Stimulated activated CD4-positive, alpha-beta T cell treated with anti-CD3 and anti-CD28 coated beads, Interleukin-12 subunit alpha, Interleukin-12 subunit beta, amount 100 ng/mL, for 24 hours (primary cell): ENCODE data around the gene MAPK14.
"Not testable (repeated sequence)": the region's sequence is repeated elsewhere in the genome, so short reads cannot be mapped to it uniquely, and the experiment has no call there.

Experiments used
- DNase-seq, 2 experiments: peaks; one replicate each; pipeline ENCODE4 v3.0.0-alpha.2; 2020; ENCODE audit warnings: low read depth in 2 of 2

MAPK14 gene

DNA sequence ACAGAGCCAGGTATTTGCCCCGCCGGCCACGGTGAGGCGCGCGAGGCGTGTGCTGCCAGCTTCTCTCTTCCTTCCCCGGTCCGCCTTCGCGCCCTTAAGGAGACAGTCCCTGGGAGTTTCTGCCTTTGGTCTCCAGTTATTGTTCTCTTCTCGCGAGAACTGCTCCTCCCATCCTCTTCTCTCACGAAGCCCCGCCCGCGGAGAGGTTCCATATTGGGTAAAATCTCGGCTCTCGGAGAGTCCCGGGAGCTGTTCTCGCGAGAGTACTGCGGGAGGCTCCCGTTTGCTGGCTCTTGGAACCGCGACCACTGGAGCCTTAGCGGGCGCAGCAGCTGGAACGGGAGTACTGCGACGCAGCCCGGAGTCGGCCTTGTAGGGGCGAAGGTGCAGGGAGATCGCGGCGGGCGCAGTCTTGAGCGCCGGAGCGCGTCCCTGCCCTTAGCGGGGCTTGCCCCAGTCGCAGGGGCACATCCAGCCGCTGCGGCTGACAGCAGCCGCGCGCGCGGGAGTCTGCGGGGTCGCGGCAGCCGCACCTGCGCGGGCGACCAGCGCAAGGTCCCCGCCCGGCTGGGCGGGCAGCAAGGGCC, at the start of gene MAPK14:
Gene MAPK14 (plus strand): TSS at position 308 of the 587 bp plus-strand sequence. CDS start 350 bp downstream, outside the sequence.
- peak; percentile 97 to 98 for DNase-seq

DNA sequence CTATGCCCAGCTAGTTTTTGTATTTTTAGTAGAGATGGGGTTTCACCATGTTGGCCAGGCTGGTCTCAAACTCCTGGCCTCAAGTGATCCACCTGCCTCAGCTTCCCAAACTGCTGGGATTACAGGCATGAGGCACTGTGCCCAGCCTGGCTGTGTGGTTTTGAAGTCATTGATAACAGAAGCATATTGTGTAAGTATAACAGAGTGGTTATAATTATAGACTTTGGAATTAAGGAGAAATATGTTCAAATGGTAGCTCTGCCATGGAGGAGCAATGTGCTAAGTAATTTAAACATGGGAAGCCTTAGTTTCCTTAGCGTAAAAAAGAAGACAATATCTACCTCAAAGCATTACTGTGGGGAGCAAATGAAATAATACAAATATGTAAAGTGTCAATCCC, 47.5 kb upstream of the MAPK14 start:
- not testable (repeated sequence) for DNase-seq

DNA sequence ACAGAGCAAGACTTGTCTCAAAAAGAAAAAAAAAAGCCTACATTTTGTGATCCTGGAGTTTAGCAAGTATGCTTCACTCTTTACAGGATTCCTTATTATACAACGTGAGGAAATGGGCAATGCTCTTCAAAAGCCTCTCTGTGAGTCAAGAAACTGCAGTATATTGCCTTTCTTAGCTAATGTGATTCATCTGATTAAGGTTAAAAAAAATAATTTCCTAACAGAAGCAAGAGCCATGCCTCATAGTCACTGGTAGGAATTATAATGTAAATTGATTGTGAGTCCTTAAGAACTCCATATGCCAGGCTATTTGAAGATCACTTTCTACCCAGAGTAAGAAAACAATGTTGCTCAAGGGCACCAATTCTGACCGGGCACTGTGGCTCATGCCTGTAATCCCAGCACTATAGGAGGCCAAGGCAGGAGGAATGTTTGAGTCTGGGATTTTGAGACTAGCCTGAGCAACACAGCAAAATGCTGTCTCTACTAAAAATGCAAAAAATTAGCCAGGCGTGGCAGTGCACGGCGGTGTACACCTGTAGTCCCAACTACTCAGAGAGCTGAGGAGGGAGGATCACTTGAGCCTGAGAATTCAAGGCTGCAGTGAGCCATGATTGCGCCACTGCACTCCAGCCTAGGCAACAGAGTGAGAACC, 46.5 kb upstream of the MAPK14 start:
- DNase-seq, result no peak

DNA sequence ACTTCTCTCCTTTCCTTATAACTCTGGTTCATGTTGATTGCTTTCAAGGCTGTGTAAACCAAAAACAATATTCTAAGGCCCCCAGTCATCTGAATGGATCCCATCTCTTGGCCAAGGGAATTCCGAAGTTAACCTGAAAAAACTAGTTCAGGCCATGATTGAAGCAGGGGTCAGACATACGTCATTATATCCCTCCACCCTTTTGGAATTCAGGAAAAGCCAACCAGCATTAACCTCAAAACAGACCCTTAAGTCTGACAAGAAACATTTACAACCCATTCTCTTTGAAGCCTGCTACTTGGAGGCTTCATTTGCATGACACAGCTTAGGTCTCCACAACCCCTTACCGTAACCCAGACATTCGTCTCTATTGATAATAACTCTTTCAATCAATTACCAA, 42.9 kb upstream of the MAPK14 start:
- DNase-seq, result no peak

DNA sequence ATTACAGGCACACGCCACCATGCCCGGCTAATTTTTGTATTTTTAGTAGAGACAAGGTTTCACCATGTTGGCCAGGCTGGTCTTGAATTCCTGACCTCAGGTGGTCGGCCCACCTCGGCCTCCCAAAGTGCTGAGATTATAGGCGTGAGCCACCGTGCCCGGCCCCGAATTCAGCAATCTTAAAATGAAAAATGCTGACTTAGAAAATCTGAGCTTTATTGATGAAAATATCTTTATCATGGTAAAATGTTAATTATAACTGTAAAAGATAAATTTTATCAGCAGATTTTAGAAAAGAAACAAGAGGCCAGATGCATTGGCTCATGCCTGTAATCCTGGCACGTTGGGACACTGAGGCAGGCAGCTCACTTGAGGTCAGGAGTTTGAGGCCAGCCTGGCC, 39.6 kb upstream of the MAPK14 start:
- not testable (repeated sequence) for DNase-seq

DNA sequence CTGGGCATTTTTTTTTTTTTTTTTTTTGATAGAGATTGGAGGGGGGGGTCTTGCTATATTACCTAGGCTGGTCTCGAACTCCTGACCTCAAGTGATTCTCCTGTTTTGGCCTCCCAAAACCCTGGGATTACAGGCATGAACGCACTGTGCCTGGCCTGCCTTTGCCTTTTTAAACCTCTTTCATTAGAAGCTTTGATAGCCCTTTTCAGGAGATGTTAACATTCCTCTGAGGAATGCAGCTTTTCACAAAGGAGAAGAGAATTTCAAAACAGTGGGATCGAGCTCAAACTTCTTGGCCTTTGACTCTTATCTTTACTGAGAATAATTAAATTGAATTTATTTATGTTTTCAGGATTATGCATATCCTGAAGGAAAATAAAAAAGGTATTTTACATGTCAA, 34.5 kb upstream of the MAPK14 start:
- DNase-seq, result no peak

DNA sequence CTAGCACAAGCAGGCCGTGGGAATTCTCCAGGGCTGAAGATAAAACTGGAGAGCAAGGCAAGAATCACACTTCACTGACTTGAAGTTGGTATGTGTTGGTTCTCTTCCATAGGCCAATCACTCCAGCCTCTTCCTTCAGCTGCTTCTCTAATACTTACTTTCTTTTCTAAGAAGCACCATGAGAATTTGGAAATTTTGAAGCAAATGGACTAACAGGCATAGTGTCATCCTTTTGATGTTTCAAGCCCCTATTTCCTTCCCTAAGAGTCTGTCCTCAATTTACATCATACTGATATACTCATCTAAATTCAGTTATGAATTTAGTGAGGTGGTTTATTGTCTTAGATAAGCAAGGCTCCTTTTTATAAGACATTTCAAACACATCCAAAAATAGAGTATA, 27.2 kb upstream of the MAPK14 start:
- DNase-seq, result no peak

DNA sequence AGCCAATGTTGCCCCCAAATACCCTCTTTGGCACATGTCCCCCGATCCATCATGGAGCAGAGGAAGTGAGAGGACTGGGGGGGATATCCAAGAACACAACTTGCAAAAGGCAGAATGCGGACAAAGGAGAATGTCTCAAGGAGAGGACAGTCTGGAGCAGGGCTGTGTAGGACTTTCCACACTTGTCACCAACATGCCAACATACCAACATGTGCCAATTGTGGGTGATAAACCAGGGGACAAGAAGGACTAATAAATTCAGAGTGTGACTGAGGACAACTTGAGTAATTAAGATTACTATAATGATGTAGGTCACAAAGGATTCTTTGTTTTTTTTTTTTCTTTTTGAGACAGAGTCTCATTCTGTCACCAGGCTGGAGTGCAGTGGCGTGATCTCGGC, 11.9 kb upstream of the MAPK14 start:
- no peak for DNase-seq

DNA sequence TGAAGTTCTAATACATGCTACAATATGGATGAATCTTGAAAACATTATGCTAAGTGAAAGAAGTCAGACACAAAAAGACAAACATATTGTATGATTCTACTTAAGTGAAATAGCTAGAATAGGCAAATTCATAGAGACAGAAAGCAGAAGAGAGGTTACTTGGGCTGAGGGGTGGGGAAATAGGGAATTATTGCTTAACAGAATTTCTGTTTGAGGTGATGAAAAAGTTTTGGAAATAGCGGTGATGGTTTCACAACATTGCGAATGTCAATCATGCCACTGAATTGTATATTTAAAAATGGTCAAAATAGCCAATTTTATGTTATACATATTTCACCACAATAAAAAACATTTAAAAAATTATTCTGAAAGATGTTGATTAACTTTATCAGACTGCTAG, 9.3 kb upstream of the MAPK14 start:
- DNase-seq, result no peak

DNA sequence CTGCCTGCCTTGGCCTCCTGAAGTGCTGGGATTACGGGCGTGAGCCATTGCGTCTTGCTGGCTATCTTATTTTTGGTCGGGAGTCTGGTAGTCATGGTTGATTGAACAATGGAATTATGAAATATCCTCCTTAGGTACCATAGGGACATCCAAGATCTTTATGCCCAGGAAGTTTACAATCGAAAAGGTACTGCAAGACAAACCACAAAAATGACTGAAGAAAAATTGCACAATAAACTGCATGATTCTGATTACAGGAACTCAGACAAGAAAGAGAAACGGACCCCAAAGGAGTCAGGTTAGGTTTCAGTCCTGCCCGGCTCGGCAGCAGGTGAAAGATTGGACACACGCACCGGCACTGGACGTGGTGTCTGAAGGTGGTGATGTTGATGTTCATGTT, 8.4 kb upstream of the MAPK14 start:
- DNase-seq, result no peak

DNA sequence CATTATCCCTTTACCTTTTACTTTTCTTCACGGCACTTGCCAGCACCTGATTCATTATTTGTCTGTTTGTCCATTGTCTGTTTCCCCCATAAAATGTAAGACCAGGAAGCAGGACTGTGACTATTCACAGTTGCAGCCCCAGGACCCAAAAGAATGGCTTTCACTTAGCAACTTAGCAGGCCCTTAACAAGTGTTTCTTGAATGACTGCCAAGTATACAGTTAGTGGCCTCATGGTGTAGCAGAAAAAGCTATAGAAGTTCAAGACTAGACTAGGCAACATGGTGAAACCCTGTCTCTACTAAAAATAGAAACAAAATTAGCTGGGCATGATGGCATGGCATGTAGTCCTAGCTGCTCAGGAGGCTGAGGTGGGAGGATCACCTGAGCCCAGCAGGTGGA, 7.5 kb upstream of the MAPK14 start:
- no peak for DNase-seq

DNA sequence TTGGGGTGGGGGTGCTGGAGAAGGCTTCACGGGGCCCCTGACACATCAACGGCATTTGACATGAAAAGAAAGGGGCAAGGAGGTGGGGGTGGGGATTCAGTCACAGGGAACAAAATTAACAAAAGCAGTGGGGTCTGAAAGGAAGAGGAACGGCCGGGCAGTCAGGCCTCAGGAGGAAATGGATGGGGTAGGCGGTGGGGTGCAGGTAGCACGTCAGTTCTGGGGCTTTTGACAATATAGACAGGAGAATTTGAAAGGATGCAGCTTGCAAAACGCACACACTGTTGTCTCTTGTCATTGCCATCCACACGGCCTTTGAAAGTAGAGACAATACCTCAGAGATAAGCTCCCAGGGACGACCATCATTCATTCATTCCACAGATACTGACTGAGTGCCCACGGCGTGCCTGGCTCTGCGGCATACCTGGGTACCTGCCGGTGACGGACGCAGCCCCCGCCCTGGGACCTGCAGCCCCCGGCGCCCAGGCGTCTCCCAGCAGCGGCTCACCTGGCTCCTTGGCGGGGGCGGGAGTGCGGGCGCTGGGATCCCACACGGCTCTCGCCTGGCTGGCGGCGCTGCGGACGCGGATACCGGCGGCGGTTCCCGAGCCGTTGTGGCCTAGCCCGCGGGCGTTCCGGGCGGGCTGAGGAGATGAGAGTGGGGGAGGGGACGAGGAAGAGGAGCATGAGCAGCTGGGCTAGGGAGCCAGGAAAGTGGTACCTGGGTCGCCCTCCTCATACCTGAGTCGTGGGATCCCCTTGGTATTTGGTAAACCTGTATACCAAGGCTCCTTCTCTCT, 3.4 kb upstream of the MAPK14 start, which contains the start of gene SLC26A8:
Gene SLC26A8 (minus strand): TSS at position 646 of the 800 bp plus-strand sequence. CDS start 4,934 bp downstream, outside the sequence.
- no peak for DNase-seq

DNA sequence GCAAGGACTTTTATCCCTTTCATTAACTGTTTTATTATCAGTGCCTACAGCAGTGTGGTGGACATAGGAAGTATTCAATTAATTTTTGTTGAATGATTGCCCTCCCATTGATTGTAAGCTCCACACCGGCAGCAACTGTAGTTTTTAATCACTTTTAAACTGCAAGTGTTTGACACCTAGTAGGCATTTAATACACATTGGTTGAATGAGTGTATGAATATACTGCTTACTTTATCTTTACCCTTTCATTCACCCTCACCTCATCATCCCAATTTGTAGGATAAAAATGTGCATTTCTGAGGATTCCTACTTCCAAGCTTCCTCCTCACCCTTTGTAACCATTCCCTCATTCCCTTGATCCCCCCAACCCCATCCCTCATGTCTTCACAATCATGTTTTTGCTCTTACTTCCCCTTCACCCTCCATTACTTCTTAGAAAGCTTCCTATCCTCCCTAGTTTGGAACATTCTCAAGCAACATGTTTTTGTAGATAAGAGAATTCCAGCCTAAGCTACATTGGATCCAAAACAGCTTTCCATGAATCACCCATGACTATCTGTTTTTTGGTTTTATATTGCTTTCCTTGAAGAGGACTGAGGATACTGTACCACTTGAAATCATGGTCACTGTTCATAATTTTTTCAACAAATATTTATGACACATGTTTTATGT, 2.2 kb upstream of the MAPK14 start:
- DNase-seq, result no peak

DNA sequence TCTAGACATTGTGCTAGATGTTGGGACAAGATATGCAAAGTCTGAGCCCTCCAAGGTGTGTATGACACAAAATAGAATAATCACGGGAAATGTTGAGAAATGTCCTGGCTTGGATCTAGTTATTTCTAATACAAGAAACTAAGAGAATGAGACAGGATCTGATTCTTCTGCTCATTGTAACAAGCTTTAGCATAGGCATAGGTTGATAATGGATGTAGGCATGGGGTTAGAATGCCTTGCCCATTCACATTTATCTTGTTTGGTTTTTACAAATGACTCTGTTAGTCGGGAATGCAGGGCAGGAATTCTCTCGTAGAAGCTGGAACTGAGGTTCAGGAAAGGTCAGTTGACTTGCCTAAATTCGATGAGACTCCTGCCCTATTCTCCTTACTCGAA, 1.7 kb upstream of the MAPK14 start:
- DNase-seq, result no peak

DNA sequence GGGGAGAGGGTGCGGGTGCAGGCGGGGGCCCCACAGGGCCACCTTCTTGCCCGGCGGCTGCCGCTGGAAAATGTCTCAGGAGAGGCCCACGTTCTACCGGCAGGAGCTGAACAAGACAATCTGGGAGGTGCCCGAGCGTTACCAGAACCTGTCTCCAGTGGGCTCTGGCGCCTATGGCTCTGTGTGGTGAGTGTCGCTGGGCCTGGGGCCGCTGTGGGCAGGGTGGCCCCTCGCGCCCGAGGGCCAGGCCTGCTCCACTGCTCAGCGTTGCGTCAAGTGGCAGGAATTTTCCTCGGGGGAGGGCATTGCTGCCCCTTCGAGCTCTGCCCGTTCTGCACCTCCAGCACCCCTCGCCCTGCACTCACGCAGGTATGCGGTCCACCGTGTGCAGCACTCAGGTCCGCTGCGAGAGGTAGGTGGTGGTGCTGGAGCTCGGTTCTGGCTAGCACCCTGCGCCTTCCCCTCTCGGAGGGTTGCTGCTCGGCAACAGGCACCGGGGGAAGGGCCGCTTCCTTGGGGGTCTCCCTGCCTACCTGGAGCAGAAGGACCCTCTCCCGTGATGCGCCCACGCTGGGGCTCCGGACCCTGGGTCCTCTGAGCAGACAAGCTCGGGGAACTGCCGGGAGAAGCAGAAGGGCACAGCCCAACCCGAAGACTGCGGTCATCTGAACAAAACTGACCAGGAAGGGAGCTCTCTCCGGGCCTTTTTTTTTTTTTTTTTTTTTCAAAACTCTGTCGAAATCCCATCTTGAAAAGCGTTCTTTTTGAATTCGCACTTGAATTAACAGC, 674 bp downstream of the MAPK14 start:
- peak; percentile 21 to 27 for DNase-seq

DNA sequence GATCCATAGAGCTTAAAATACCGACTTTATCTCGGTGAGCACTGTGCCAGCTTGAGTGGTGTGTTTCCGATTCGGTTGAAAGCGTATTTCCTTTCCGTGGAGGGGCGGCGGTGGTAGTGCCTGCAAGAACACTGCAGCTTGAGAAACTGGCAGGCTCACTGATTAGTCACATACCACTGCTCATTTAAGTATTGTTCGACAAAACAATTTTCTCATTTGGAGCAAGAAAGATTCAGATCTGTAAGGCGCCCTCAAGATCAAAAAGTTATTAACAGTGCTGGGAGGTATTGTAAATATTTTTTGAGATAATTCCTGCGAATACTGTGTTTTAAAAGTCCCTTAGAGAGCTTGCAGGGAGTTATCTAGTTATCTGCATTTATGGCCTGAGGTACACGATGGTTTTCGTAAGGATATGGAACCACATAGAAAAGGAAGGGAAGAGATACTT, 1.3 kb downstream of the MAPK14 start:
- DNase-seq, result peak; percentile 54 to 65

DNA sequence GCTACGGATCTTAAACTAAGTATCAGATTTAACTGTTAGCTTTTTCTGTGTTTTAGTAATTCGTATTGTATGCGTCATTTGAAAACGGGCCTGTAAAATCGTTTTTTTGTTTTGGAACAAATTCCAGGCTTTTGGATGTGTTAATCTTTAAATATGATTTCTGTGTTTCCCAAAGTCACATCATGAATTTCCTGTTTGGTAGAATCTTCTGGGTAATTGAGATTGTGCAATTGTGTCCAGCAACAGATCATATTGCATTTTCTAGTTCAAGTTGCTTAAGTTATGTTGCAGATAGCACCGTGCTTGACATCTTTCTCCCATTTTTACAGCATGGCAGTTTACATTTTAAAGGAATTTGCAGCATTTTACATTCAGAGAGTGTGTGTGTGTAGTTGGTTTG, 1.9 kb downstream of the MAPK14 start:
- no peak for DNase-seq

DNA sequence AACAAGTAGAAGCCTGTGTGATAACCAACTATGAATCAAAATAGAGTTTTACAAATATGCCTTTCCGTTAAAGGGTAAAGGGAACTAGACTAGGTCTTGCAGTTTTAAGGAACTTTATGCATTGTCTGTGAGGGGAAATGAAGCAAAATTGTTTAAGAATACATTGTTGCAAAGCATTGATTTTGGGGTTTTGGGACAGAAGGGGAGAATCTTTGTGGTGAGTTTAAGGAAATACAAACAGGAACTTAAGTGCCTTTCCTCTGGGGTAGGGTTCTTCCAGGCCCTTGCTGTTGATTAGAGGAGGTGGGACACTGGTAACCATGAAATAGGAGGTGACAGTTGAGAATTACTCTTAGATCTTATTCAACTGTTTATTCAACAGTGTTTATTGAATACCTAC, 4.7 kb downstream of the MAPK14 start:
- DNase-seq, result no peak

DNA sequence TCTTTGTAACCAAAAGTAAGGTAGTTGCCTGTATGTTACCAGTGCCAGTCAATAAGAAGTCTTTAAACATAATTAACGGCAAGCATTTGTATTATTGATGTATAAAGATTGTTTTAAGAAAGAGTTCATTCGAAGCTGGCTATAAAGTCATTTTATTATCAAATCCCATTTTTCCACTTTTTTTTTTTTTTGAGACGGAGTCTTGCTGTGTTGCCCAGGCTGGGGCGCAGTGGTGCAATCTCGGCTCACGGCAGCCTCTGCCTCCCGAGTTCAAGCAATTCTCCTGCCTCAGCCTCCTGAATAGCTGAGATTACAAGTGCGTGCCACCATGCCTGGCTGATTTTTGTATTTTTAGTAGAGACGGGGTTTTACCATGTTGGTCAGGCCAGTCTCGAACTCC, 5.5 kb downstream of the MAPK14 start:
- DNase-seq, result not testable (repeated sequence)

DNA sequence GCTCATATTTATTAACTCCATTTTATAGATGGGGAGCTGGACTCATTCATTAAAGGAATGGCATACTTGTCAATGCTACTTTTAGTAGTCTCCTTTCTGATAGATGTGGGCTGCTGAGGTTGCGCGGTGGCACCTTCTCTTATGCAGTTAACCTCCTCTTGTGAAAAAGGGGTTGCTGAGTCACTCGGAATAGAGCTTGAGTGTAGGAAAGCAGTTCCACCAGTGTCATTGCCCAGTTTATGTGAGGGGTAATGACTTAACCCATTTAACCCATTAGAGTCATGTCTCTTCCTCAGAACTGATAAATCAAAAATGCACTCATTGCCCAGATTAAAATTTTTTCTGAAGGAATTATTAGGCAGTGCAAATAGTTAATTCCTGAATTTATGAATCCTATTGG, 6.3 kb downstream of the MAPK14 start:
- DNase-seq, result peak in 1 of 2 experiments; percentile 22

DNA sequence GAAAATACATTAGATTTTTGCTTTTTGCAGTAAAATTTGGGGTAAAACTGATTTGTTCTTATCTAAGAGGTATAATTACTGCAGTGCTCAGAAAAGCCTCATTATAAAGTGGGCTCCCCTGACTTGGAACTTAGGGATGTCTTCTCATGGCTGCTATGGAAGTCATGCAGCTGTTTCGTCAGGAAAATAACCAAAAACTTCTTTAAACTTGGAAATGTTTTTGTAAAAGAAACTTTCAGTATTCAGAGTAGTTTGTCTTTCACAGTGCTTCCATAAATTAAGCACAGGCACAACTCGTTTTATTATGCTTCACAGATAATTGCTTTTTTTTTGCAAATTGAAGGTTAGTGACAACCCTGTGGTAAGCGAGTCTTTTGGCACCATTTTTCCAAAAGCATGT, 6.8 kb downstream of the MAPK14 start:
- DNase-seq, result no peak
